Natural killer cell (primary cell): ENCODE results near the gene PIH1D1. TPM values are rescaled to one million over a fixed set of nuclear protein-coding genes. Genes with fewer than 3 reads are reported as not detected.
A peak's percentile ranks its signal among the peaks of the same experiment; 100 is the strongest.

Source experiments
- ATAC-seq, 3 donors: fragments of 150-1000 bp in 2 of 3; fragments of 200-7000 bp in 1 of 3; cut with Tn5 transposase; 1 replicate in 1 of 3; 2 replicates in 2 of 3; pipeline ENCODE4 v1.10.0; 2021; ENCODE audit warnings: mild to moderate bottlenecking in 2 of 3, moderate library complexity in 2 of 3
- DNase-seq, 2 donors: peaks; one replicate each; pipeline versions ENCODE4 v3.0.0 to v3.0.0-alpha.2; 2013 to 2021; ENCODE audit warnings: mixed read lengths in 1 of 2
- H3K27ac ChIP-seq: one replicate; pipeline ENCODE4 v1.5.1; 2013; ENCODE audit warnings: mild to moderate bottlenecking, low read length
- H3K27me3 ChIP-seq: one replicate; pipeline ENCODE4 v1.6.1; 2013; ENCODE audit warnings: low read length; ENCODE audit not compliant: control insufficient read depth, insufficient read depth
- H3K36me3 ChIP-seq: one replicate; pipeline ENCODE4 v1.6.1; 2013; ENCODE audit warnings: low read length; ENCODE audit not compliant: control insufficient read depth, insufficient read depth
- H3K4me1 ChIP-seq: one replicate; pipeline ENCODE4 v1.6.1; 2013; ENCODE audit warnings: low read length; ENCODE audit not compliant: control insufficient read depth, insufficient read depth
- H3K4me3 ChIP-seq: one replicate; pipeline ENCODE4 v1.5.1; 2013; ENCODE audit warnings: low read length
- H3K9me3 ChIP-seq: one replicate; pipeline ENCODE4 v1.6.1; 2013; ENCODE audit warnings: low read length; ENCODE audit not compliant: control insufficient read depth, insufficient read depth
- H3K27ac Mint-ChIP-seq, 2 donors: one replicate each; pipeline ENCODE4 v1.8.0; 2022; ENCODE audit warnings: mild to moderate bottlenecking in 2 of 2, mixed read lengths in 2 of 2, moderate library complexity in 1 of 2
- H3K27me3 Mint-ChIP-seq, 2 donors: one replicate each; pipeline ENCODE4 v1.8.0; 2022; ENCODE audit warnings: low read depth in 2 of 2, mixed read lengths in 2 of 2
- H3K36me3 Mint-ChIP-seq: one replicate; pipeline ENCODE4 v1.8.0; 2022; ENCODE audit warnings: mixed read lengths
- H3K4me1 Mint-ChIP-seq, 2 donors: one replicate each; pipeline ENCODE4 v1.8.0; 2022; ENCODE audit warnings: mixed read lengths in 2 of 2
- H3K4me3 Mint-ChIP-seq: one replicate; pipeline ENCODE4 v1.8.0; 2022; ENCODE audit warnings: mild to moderate bottlenecking, moderate library complexity, mixed read lengths
- H3K9me3 Mint-ChIP-seq, 2 donors: one replicate each; pipeline ENCODE4 v1.8.0; 2022; ENCODE audit warnings: mixed read lengths in 2 of 2
- WGBS: methylation state at CpG from one replicate; pipeline ENCODE4 v1.1.7; 2013; ENCODE audit warnings: missing lambda C conversion rate; ENCODE audit not compliant: insufficient coverage; 5-methylcytosine and 5-hydroxymethylcytosine counted together
- intact Hi-C: fragments of 100-400 bp; cut with micrococcal nuclease; formaldehyde crosslinking; loops from one replicate; pipeline ENCODE4 v1.14.2; 2022
- total RNA-seq, 4 donors: library from RNA; stranded (reverse); fragments of 120-200 nt in 1 of 4; gene quantifications; one replicate each; pipeline versions ENCODE4 v1.2.3 to v1.2.4, GENCODE V29; 2013 to 2022
- TF ChIP-seq, protein P1 (sequence below): fragments of 200-600 bp; IDR thresholded peaks from one replicate; pipeline ENCODE4 v1.8.0; 2022; ENCODE audit warnings: antibody characterized with exemption

The PIH1D1 gene
- total RNA-seq, 3 donors from 2014 or later (not counting 1 experiment from before 2014, with no cell fraction given) = 112 to 149 (median 138) TPM

DNA sequence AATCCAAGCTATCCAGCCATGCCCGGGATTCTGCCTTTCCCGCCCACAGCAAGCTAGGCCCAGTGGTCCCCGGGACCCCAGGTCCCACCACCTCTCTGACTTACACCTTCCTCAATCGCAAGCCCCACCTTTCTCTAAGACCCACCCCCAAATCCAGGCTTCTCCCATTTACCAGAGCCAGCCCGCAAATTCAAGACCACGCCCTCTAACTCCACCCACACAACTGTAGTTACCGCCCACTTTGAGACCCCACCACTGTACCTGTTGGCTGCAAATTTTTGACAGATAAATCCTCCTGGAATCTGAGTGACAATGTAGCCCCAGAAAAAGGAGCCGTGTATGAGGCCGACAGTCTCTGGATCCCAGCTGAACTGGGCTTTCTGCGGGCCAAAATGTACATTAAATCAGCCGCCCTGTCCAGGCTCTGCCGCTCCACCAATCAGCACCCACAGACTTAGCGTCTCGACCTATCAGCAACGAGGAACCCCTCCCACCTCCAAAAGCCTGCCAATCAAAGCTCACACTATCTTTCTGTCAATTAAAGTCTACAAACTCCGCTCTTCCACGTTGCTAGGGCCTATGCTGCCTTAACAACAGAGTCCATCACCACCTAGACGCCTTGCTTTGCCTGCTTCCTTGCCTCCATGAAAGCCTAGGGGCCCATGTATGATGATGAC lies 16.6 kb downstream of the PIH1D1 start:
- TF ChIP-seq, protein P1, sequence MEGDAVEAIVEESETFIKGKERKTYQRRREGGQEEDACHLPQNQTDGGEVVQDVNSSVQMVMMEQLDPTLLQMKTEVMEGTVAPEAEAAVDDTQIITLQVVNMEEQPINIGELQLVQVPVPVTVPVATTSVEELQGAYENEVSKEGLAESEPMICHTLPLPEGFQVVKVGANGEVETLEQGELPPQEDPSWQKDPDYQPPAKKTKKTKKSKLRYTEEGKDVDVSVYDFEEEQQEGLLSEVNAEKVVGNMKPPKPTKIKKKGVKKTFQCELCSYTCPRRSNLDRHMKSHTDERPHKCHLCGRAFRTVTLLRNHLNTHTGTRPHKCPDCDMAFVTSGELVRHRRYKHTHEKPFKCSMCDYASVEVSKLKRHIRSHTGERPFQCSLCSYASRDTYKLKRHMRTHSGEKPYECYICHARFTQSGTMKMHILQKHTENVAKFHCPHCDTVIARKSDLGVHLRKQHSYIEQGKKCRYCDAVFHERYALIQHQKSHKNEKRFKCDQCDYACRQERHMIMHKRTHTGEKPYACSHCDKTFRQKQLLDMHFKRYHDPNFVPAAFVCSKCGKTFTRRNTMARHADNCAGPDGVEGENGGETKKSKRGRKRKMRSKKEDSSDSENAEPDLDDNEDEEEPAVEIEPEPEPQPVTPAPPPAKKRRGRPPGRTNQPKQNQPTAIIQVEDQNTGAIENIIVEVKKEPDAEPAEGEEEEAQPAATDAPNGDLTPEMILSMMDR = no peak
- H3K36me3 Mint-ChIP-seq = no peaks in the 10 kb centered on the region

DNA sequence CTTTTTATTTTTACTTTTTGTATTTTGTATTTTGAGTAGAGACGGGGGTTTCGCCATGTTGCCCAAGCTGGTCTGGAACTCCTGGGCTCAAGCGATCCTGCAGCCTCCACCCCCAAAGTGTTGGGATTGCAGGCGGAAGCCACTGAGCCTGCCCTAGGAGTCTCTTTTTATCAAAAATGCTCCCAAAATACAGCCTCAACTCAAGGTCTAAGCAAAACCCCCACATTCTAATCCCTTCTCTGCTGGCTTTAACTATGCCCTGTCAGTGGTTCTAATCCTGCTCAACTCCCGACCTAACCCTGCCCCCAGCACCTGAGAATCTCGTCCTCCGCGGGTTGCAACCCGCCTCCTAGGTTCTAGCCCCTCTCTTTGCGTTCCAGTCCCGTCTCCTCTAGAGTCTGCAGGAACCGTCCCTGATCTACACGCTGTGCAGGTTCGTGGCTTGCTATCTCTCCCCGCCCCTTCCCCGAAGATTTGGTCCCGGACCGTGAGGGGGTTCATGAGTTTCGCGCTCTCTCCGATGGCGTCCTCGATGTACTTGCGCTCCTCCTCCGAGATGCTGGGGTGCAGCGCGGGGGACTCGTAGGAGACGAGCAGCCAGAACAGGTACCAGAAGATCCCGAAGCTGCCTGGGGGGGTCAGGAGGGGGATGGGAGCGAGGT lies 18.2 kb downstream of the PIH1D1 start:
- peaks cover 80% of the 10 kb centered on the region for H3K27me3 ChIP-seq
- H3K4me3 ChIP-seq = no peak overlapping the region
- H3K4me1 ChIP-seq = peaks cover 39% of the 10 kb centered on the region
- Mint-ChIP-seq H3K9me3 (no peaks in the 10 kb centered on the region), H3K27me3 (peaks cover 77 to 89% of the 10 kb centered on the region in 2 donors), H3K4me1 (peaks cover 22 to 43% of the 10 kb centered on the region in 2 donors), H3K36me3 (no peaks in the 10 kb centered on the region), H3K4me3 (no peak overlapping the region), H3K27ac (no peak overlapping the region)
- TF ChIP-seq, protein P1 = no peak
- intact Hi-C loops = no loop called here
- H3K27ac ChIP-seq = no peak overlapping the region
- ATAC-seq = no peak
- H3K36me3 ChIP-seq = no peaks in the 10 kb centered on the region
- 21% methylated on average over 31 of the region's 31 CpGs for WGBS
- DNase-seq = no peak
- H3K9me3 ChIP-seq = no peaks in the 10 kb centered on the region

More for the DNA sequence above, 16.6 kb downstream of the PIH1D1 start:
- Mint-ChIP-seq H3K27ac (no peak overlapping the region), H3K4me3 (no peak overlapping the region), H3K9me3 (no peaks in the 10 kb centered on the region), H3K4me1 (peaks cover 16 to 37% of the 10 kb centered on the region in 2 donors), H3K27me3 (peaks cover 81 to 92% of the 10 kb centered on the region in 2 donors)
- no peak for DNase-seq
- H3K27me3 ChIP-seq = peaks cover 78% of the 10 kb centered on the region
- H3K4me3 ChIP-seq = no peak overlapping the region
- no peak overlapping the region for H3K27ac ChIP-seq
- no peaks in the 10 kb centered on the region for H3K9me3 ChIP-seq
- no peaks in the 10 kb centered on the region for H3K36me3 ChIP-seq
- 89% methylated on average over 18 of the region's 18 CpGs for WGBS
- peaks cover 34% of the 10 kb centered on the region for H3K4me1 ChIP-seq
- ATAC-seq = no peak
- intact Hi-C loops = no loop called here

DNA sequence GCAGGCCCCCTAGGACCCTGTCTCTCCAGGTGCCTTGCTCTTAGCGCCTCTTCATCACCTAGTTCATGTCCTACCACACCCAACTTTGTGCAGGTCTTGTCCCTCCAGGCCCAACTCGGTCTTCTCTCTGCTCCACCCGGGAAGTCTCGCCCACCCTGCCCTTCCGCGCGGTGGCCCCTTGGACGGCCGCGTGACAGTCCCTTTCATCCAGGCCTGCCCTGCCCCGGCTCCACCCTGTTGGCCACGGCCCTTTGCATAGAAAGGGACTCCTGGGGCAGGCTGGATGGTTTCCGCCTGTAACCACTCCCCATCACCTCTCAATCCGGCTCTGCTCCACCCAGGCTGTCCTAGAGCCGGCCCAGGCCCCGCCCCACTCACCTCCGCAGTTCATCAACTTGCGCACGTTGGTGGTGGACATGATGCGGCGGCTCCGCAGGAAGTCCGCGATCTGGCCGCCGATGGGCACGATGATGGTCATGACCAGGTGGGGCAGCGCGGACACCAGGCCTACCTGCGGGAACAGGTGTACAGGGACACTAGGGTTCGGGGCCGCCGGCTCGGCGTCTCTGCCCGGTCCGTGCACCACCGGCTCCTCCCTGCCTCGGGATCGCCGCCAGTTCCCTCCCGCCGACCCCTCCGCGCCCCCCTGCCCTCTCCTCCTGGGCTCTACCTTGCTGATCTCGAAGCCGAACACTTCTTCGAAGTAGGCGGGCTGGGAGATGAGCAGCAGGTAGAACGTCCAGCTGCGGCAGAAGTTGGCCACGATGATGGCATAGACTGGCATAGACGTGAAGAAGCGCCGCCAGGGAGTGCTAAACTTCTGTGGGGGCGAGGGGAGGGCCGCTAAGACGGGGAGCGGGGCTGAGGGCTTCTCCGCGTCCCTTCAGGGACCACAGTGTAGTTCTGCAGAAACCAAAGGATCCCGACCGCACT lies 19.2 kb downstream of the PIH1D1 start:
- H3K4me1 ChIP-seq = peaks cover 49% of the 10 kb centered on the region
- no peak overlapping the region for H3K4me3 Mint-ChIP-seq
- no peaks in the 10 kb centered on the region for H3K9me3 Mint-ChIP-seq
- ATAC-seq (peak in 2 of 3 donors; percentile 33 to 36), DNase-seq (peak in 1 of 2 donors; percentile 59)
- peaks cover 82% of the 10 kb centered on the region for H3K27me3 ChIP-seq
- WGBS = 12% methylated on average over 63 of the region's 63 CpGs
- no peak overlapping the region for H3K4me3 ChIP-seq
- H3K9me3 ChIP-seq = no peaks in the 10 kb centered on the region
- H3K27ac Mint-ChIP-seq = peak overlapping the region in 1 of 2 donors; percentile 58
- H3K27me3 Mint-ChIP-seq = peaks cover 77 to 87% of the 10 kb centered on the region in 2 donors
- H3K27ac ChIP-seq = no peak overlapping the region
- intact Hi-C loops = no loop called here
- TF ChIP-seq, protein P1 = no peak
- no peaks in the 10 kb centered on the region for H3K36me3 Mint-ChIP-seq
- H3K4me1 Mint-ChIP-seq = peaks cover 31 to 49% of the 10 kb centered on the region in 2 donors
- H3K36me3 ChIP-seq = no peaks in the 10 kb centered on the region
